T-helper 2 cell (primary cell): ENCODE data around the gene GFPT1.

Experiments
- DNase-seq, 5 experiments: peaks; one replicate each; pipeline versions ENCODE4 v3.0.0 to v3.0.0-alpha.2; 2012 to 2022

Gene GFPT1

GRCh38 chr2:69287544-69287943 is 99.5 kb downstream of the GFPT1 start:
- no peak for DNase-seq

- DNase-seq = no peak
Measured at GRCh38 chr2:69285379-69285894, 101.6 kb downstream of the GFPT1 start.

GRCh38 chr2:69280796-69281412 is 106.1 kb downstream of the GFPT1 start:
- DNase-seq = no peak

GRCh38 chr2:69279931-69280681 is 106.9 kb downstream of the GFPT1 start:
- no peak for DNase-seq

GRCh38 chr2:69279211-69279610 is 107.8 kb downstream of the GFPT1 start:
- DNase-seq = no peak

- DNase-seq = no peak
Measured at GRCh38 chr2:69278366-69278765, 108.7 kb downstream of the GFPT1 start.

DNA sequence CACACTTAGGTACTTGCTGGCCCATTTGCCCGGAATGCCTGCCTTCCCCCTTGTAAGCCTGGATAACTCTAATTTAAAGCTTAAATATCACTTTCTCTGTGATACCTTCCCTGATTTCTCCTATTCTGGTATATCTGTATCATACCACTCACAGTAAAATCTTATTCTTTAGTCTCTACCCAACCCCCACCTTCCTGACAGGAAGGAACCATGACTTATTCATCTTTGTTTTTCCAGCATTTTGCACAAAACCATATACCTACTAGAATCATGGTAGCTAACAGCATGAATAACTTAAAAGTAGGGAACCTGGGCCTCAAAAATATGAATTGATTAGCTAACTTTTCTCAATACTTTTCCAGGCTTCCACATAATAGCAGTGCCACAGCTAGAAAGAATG is 111.5 kb downstream of the GFPT1 start:
- DNase-seq = no peak

DNA sequence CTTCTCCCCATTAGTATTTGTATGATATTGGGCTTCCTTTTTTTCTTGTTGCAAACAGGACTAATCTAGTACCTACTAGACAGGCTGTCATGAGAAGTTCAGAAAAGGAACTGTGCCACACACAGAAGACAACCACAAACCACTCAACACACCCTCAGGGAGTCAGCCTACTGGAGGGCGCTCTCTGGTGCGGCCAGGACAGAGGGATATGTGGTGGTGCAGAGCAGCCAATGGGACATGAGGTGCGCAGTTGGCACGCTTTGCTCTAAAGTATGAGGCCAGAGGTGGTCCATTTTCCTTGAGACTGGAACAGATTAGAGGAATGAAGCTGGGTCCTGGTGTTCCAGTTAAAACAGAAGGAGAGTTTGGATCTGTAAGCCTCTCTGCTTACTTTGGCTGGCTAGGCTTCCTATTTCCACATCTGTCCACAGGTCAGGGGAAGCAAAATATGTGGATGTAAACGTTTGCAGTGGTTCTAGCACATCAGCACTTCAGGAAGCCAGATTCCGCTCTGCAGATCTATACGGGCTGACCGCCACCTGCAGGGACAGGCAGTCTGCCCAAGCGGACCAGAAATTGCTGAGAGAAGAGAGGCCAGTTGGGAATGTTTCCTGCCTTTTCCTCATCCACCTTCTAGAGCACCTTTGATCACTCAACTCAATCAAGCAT is 114.1 kb downstream of the GFPT1 start:
- DNase-seq = no peak

- DNase-seq = no peak
Measured at GRCh38 chr2:69271831-69272257, 115.2 kb downstream of the GFPT1 start.
